ENCODE measurements around the gene CPT1C. TPM values are rescaled to one million over a fixed set of nuclear protein-coding genes. Genes with fewer than 3 reads are reported as not detected.

CPT1C gene
- total RNA-seq, 2 donors from 2014 or later, result 1.2 to 2.8 TPM

- no peak overlapping the region for H3K27ac ChIP-seq
- H3K4me1 ChIP-seq, result peaks cover 0 to 28% of the 10 kb centered on the region in 2 donors
- TF ChIP-seq CTCF (IDR thresholded peaks at IDR 0.05), result no peak
- no peaks in the 10 kb centered on the region for H3K9me3 ChIP-seq
- no peak overlapping the region for H3K4me3 ChIP-seq
- no peak for DNase-seq (ENCODE audit: low spot score)
- no peaks in the 10 kb centered on the region for H3K27me3 ChIP-seq
- H3K36me3 ChIP-seq, result peaks cover 6% of the 10 kb centered on the region
Observed at GRCh38 chr19:49669516-49669915, 21.4 kb upstream of the CPT1C start.

GRCh38 chr19:49672131-49672919, 18.6 kb upstream of the CPT1C start:
- Histone ChIP-seq H3K4me3 (peak overlapping the region in 1 of 2 donors; percentile 11), H3K27ac (peak overlapping the region; percentile 33 to 36), H3K4me1 (peaks cover 0 to 15% of the 10 kb centered on the region in 2 donors), H3K27me3 (no peaks in the 10 kb centered on the region), H3K36me3 (peaks cover 6% of the 10 kb centered on the region), H3K9me3 (no peaks in the 10 kb centered on the region)
- DNase-seq (ENCODE audit: low spot score), result peak; percentile 66
- TF ChIP-seq CTCF (IDR thresholded peaks at IDR 0.05), result peak; percentile 91

- Histone ChIP-seq H3K36me3 (peaks cover 5% of the 10 kb centered on the region), H3K27me3 (no peaks in the 10 kb centered on the region), H3K27ac (peak overlapping the region; percentile 87 to 88), H3K9me3 (no peaks in the 10 kb centered on the region), H3K4me1 (peaks cover 0 to 52% of the 10 kb centered on the region in 2 donors), H3K4me3 (peak overlapping the region; percentile 8 to 43)
- DNase-seq (ENCODE audit: low spot score), result peak; percentile 92
- no peak for TF ChIP-seq CTCF (IDR thresholded peaks at IDR 0.05)
Observed at GRCh38 chr19:49676136-49676783, 14.7 kb upstream of the CPT1C start.

GRCh38 chr19:49676784-49677230, 14.1 kb upstream of the CPT1C start:
- Histone ChIP-seq H3K27ac (peak overlapping the region; percentile 98), H3K36me3 (peaks cover 11% of the 10 kb centered on the region), H3K4me1 (peaks cover 0 to 57% of the 10 kb centered on the region in 2 donors), H3K27me3 (no peaks in the 10 kb centered on the region), H3K9me3 (no peaks in the 10 kb centered on the region), H3K4me3 (peak overlapping the region; percentile 99)
- no peak for TF ChIP-seq CTCF (IDR thresholded peaks at IDR 0.05)
- peak; percentile 100 for DNase-seq (ENCODE audit: low spot score)

- no peaks in the 10 kb centered on the region for H3K9me3 ChIP-seq
- H3K4me1 ChIP-seq, result peaks cover 0 to 54% of the 10 kb centered on the region in 2 donors
- peak within 1 kb of the TSS; percentile 99 for H3K4me3 ChIP-seq
- peaks cover 16% of the 10 kb centered on the region for H3K36me3 ChIP-seq
- H3K27ac ChIP-seq, result peak within 1 kb of the TSS; percentile 98
- no peak for DNase-seq (ENCODE audit: low spot score)
- H3K27me3 ChIP-seq, result no peaks in the 10 kb centered on the region
- TF ChIP-seq CTCF (IDR thresholded peaks at IDR 0.05), result no peak
Observed at GRCh38 chr19:49677231-49677900, 13.6 kb upstream of the CPT1C start, which contains the start of gene PRMT1. Gene PRMT1 (plus strand): TSS chr19:49677271. CDS start chr19:49677281, 10 bp downstream.

Measured in right atrium auricular region (tissue), 2 donors.